ENCODE results near the gene XCL2.
"Not testable (repeated sequence)": the region's sequence is repeated elsewhere in the genome, so short reads cannot be mapped to it uniquely, and the experiment has no call there.

The XCL2 gene

GRCh38 chr1:168543840-168544498 lies at the start of gene XCL2:
XCL2 (minus strand) TSS chr1:168543997; CDS start chr1:168543964, 33 bp downstream.
- H3K4me3 ChIP-seq; DNase-seq; H3K9me3 ChIP-seq; H3K27ac ChIP-seq; H3K27me3 ChIP-seq; H3K4me1 ChIP-seq; intact Hi-C loops (cut with DNase I; ENCODE audit: low total_unique reads); H3K36me3 ChIP-seq: not testable (repeated sequence)

- Histone ChIP-seq H3K27ac (no peak overlapping the region), H3K27me3 (peaks cover 0 to 4% of the 10 kb centered on the region in 2 donors), H3K4me1 (no peaks in the 10 kb centered on the region), H3K36me3 (no peaks in the 10 kb centered on the region), H3K4me3 (no peak overlapping the region), H3K9me3 (peaks cover 0 to 4% (median 0%) of the 10 kb centered on the region in 3 donors)
- intact Hi-C loops (cut with DNase I; ENCODE audit: low total_unique reads) = no loop called here
- no peak for DNase-seq
- no peak for TF ChIP-seq CTCF (IDR thresholded peaks at IDR 0.05)
These were observed 47.9 kb upstream of the XCL2 start for GRCh38 chr1:168591641-168592250.

- Histone ChIP-seq H3K4me3 (no peak overlapping the region), H3K4me1 (no peaks in the 10 kb centered on the region), H3K27me3 (peaks cover 0 to 4% of the 10 kb centered on the region in 2 donors), H3K36me3 (no peaks in the 10 kb centered on the region), H3K9me3 (no peaks in the 10 kb centered on the region), H3K27ac (no peak overlapping the region)
- intact Hi-C loops (cut with DNase I; ENCODE audit: low total_unique reads) = no loop called here
- no peak for TF ChIP-seq CTCF (IDR thresholded peaks at IDR 0.05)
- no peak for DNase-seq
These were observed 47.3 kb upstream of the XCL2 start for GRCh38 chr1:168591066-168591465.

- intact Hi-C loops (cut with DNase I; ENCODE audit: low total_unique reads) = no loop called here
- H3K36me3 ChIP-seq = no peaks in the 10 kb centered on the region
- peaks cover 0 to 14% (median 3%) of the 10 kb centered on the region in 4 donors for H3K4me1 ChIP-seq
- no peak overlapping the region for H3K4me3 ChIP-seq
- H3K27ac ChIP-seq = no peak overlapping the region
- no peak for TF ChIP-seq CTCF (IDR thresholded peaks at IDR 0.05)
- DNase-seq = no peak
- no peaks in the 10 kb centered on the region for H3K27me3 ChIP-seq
- H3K9me3 ChIP-seq = no peaks in the 10 kb centered on the region
These were observed 45.4 kb upstream of the XCL2 start for GRCh38 chr1:168589167-168589566.

- Histone ChIP-seq H3K27me3 (no peaks in the 10 kb centered on the region), H3K36me3 (no peaks in the 10 kb centered on the region), H3K4me1 (peaks cover 0 to 15% (median 3%) of the 10 kb centered on the region in 4 donors), H3K9me3 (no peaks in the 10 kb centered on the region), H3K4me3 (no peak overlapping the region), H3K27ac (no peak overlapping the region)
- intact Hi-C loops (cut with DNase I; ENCODE audit: low total_unique reads) = no loop called here
- TF ChIP-seq CTCF (IDR thresholded peaks at IDR 0.05) = no peak
- DNase-seq = no peak
These were observed 42.1 kb upstream of the XCL2 start for GRCh38 chr1:168585937-168586336.

- Histone ChIP-seq H3K27me3 (no peaks in the 10 kb centered on the region), H3K4me1 (peaks cover 0 to 15% (median 3%) of the 10 kb centered on the region in 4 donors), H3K9me3 (no peaks in the 10 kb centered on the region), H3K36me3 (no peaks in the 10 kb centered on the region), H3K27ac (no peak overlapping the region), H3K4me3 (no peak overlapping the region)
- intact Hi-C loops (cut with DNase I; ENCODE audit: low total_unique reads) = no loop called here
- DNase-seq = no peak
- TF ChIP-seq CTCF (IDR thresholded peaks at IDR 0.05) = no peak
These were observed 41.4 kb upstream of the XCL2 start for GRCh38 chr1:168585191-168585590.
